ENCODE data around the gene C13orf46.

Gene C13orf46

GRCh38 chr13:113955691-113956090 lies 18.2 kb downstream of the C13orf46 start:
- WGBS (ENCODE audit: insufficient coverage) = 90% methylated on average over 27 of the region's 27 CpGs
- H3K9me3 ChIP-seq (ENCODE audit: control extremely low read depth in 1 of 5, control insufficient read depth in 4 of 5, insufficient read depth in 2 of 5, low read depth in 1 of 5, low read length in 4 of 5) = peaks cover 0 to 13% (median 6%) of the 10 kb centered on the region in 5 experiments
- peaks cover 0 to 12% (median 7%) of the 10 kb centered on the region in 4 experiments for H3K4me1 ChIP-seq (ENCODE audit: control extremely low read depth in 1 of 4, control insufficient read depth in 4 of 4, insufficient read depth in 4 of 4, low read length in 3 of 4)
- H3K27ac ChIP-seq (ENCODE audit: insufficient read depth in 1 of 2, low read depth in 1 of 2, low read length in 2 of 2, poor library complexity in 1 of 2, severe bottlenecking in 2 of 2) = no peak overlapping the region
- ChIA-PET CTCF (no interaction called here), POLR2A (no interaction called here)
- no peaks in the 10 kb centered on the region for H3K36me3 ChIP-seq (ENCODE audit: control insufficient read depth in 4 of 4, insufficient read depth in 4 of 4, low read length in 3 of 4)
- no peak overlapping the region for H3K4me3 ChIP-seq (ENCODE audit: control insufficient read depth in 1 of 7, extremely low read depth in 1 of 7, insufficient read depth in 4 of 7, low read depth in 2 of 7, low read length in 6 of 7)
- DNase-seq = no peak
- no peaks in the 10 kb centered on the region for H3K27me3 ChIP-seq (replicated peaks in 2 of 5; ENCODE audit: control insufficient read depth in 4 of 5, insufficient read depth in 5 of 5, low read length in 4 of 5)

GRCh38 chr13:113955235-113955634 lies 18.6 kb downstream of the C13orf46 start:
- DNase-seq = no peak
- Histone ChIP-seq H3K36me3 (ENCODE audit: control insufficient read depth in 4 of 4, insufficient read depth in 4 of 4, low read length in 3 of 4) (no peaks in the 10 kb centered on the region), H3K4me1 (ENCODE audit: control extremely low read depth in 1 of 4, control insufficient read depth in 4 of 4, insufficient read depth in 4 of 4, low read length in 3 of 4) (peaks cover 0 to 13% (median 8%) of the 10 kb centered on the region in 4 experiments), H3K4me3 (ENCODE audit: control insufficient read depth in 1 of 7, extremely low read depth in 1 of 7, insufficient read depth in 4 of 7, low read depth in 2 of 7, low read length in 6 of 7) (no peak overlapping the region), H3K27ac (ENCODE audit: insufficient read depth in 1 of 2, low read depth in 1 of 2, low read length in 2 of 2, poor library complexity in 1 of 2, severe bottlenecking in 2 of 2) (no peak overlapping the region), H3K9me3 (ENCODE audit: control extremely low read depth in 1 of 5, control insufficient read depth in 4 of 5, insufficient read depth in 2 of 5, low read depth in 1 of 5, low read length in 4 of 5) (peaks cover 0 to 9% (median 4%) of the 10 kb centered on the region in 5 experiments), H3K27me3 (replicated peaks in 2 of 5; ENCODE audit: control insufficient read depth in 4 of 5, insufficient read depth in 5 of 5, low read length in 4 of 5) (no peaks in the 10 kb centered on the region)
- CTCF ChIA-PET = no interaction called here
- WGBS (ENCODE audit: insufficient coverage) = 95% methylated on average over 29 of the region's 29 CpGs
- POLR2A ChIA-PET = no interaction called here

GRCh38 chr13:113954046-113954835 lies 19.6 kb downstream of the C13orf46 start:
- DNase-seq = peak in 1 of 3 donors; percentile 7
- Histone ChIP-seq H3K36me3 (ENCODE audit: control insufficient read depth in 4 of 4, insufficient read depth in 4 of 4, low read length in 3 of 4) (no peaks in the 10 kb centered on the region), H3K4me3 (ENCODE audit: control insufficient read depth in 1 of 7, extremely low read depth in 1 of 7, insufficient read depth in 4 of 7, low read depth in 2 of 7, low read length in 6 of 7) (no peak overlapping the region), H3K4me1 (ENCODE audit: control extremely low read depth in 1 of 4, control insufficient read depth in 4 of 4, insufficient read depth in 4 of 4, low read length in 3 of 4) (peaks cover 0 to 13% (median 8%) of the 10 kb centered on the region in 4 experiments), H3K27ac (ENCODE audit: insufficient read depth in 1 of 2, low read depth in 1 of 2, low read length in 2 of 2, poor library complexity in 1 of 2, severe bottlenecking in 2 of 2) (no peak overlapping the region), H3K9me3 (ENCODE audit: control extremely low read depth in 1 of 5, control insufficient read depth in 4 of 5, insufficient read depth in 2 of 5, low read depth in 1 of 5, low read length in 4 of 5) (peaks cover 0 to 4% (median under 1%) of the 10 kb centered on the region in 5 experiments), H3K27me3 (replicated peaks in 2 of 5; ENCODE audit: control insufficient read depth in 4 of 5, insufficient read depth in 5 of 5, low read length in 4 of 5) (no peaks in the 10 kb centered on the region)
- POLR2A ChIA-PET = no interaction called here
- CTCF ChIA-PET = interaction anchor here (1.1 to 2.3 kb wide), 5 partner anchors 14 to 275 kb away, joined by 3 to 10 read pairs (median 3); no protein-coding TSS in a partner anchor
- WGBS (ENCODE audit: insufficient coverage) = 91% methylated on average over 14 of the region's 20 CpGs

GRCh38 chr13:113953561-113953960 lies 20.3 kb downstream of the C13orf46 start:
- ChIA-PET POLR2A (no interaction called here), CTCF (interaction anchor here (0.9 to 2.3 kb wide), 7 partner anchors 14 to 275 kb away, joined by 3 to 10 read pairs (median 3); no protein-coding TSS in a partner anchor)
- no peak overlapping the region for H3K27ac ChIP-seq (ENCODE audit: insufficient read depth in 1 of 2, low read depth in 1 of 2, low read length in 2 of 2, poor library complexity in 1 of 2, severe bottlenecking in 2 of 2)
- H3K27me3 ChIP-seq (replicated peaks in 2 of 5; ENCODE audit: control insufficient read depth in 4 of 5, insufficient read depth in 5 of 5, low read length in 4 of 5) = no peaks in the 10 kb centered on the region
- no peaks in the 10 kb centered on the region for H3K36me3 ChIP-seq (ENCODE audit: control insufficient read depth in 4 of 4, insufficient read depth in 4 of 4, low read length in 3 of 4)
- H3K4me3 ChIP-seq (ENCODE audit: control insufficient read depth in 1 of 7, extremely low read depth in 1 of 7, insufficient read depth in 4 of 7, low read depth in 2 of 7, low read length in 6 of 7) = no peak overlapping the region
- WGBS (ENCODE audit: insufficient coverage) = 97% methylated on average over 15 of the region's 16 CpGs
- H3K9me3 ChIP-seq (ENCODE audit: control extremely low read depth in 1 of 5, control insufficient read depth in 4 of 5, insufficient read depth in 2 of 5, low read depth in 1 of 5, low read length in 4 of 5) = no peaks in the 10 kb centered on the region
- no peak for DNase-seq
- H3K4me1 ChIP-seq (ENCODE audit: control extremely low read depth in 1 of 4, control insufficient read depth in 4 of 4, insufficient read depth in 4 of 4, low read length in 3 of 4) = peaks cover 0 to 13% (median 8%) of the 10 kb centered on the region in 4 experiments

DNA sequence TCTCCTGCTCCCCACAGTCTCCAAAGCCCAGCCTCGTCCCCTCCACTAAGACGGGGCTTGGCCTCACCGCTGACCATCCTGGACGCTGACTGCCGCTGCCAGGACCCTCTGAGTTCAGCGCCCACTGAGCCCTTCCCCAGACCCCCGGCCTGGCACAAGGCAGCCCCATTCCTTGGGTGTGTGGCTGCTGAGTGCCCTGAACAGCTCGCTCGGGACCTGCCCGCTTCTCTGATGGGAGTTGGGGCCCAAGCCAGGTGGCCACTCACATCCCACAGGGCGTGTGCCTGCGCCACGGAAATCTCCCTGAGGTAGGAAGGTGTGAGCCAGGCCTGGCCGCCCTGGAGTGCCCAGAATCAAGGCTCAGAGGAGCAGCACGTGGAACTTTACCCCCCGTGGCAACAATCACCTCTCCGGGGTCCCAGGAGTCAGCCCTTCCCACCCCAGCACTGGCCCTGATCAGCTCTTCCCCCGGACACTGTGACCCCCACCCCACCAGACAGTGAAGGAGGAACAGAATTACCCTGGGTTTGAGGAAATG lies 20.8 kb downstream of the C13orf46 start:
- H3K27ac ChIP-seq (ENCODE audit: insufficient read depth in 1 of 2, low read depth in 1 of 2, low read length in 2 of 2, poor library complexity in 1 of 2, severe bottlenecking in 2 of 2) = no peak overlapping the region
- CTCF ChIA-PET = interaction anchor here (0.9 to 2.3 kb wide), 8 partner anchors 15 to 276 kb away, joined by 3 to 10 read pairs (median 3); no protein-coding TSS in a partner anchor
- POLR2A ChIA-PET = no interaction called here
- no peaks in the 10 kb centered on the region for H3K27me3 ChIP-seq (replicated peaks in 2 of 5; ENCODE audit: control insufficient read depth in 4 of 5, insufficient read depth in 5 of 5, low read length in 4 of 5)
- H3K4me3 ChIP-seq (ENCODE audit: control insufficient read depth in 1 of 7, extremely low read depth in 1 of 7, insufficient read depth in 4 of 7, low read depth in 2 of 7, low read length in 6 of 7) = no peak overlapping the region
- H3K4me1 ChIP-seq (ENCODE audit: control extremely low read depth in 1 of 4, control insufficient read depth in 4 of 4, insufficient read depth in 4 of 4, low read length in 3 of 4) = peaks cover 0 to 18% (median 10%) of the 10 kb centered on the region in 4 experiments
- DNase-seq = no peak
- no peaks in the 10 kb centered on the region for H3K9me3 ChIP-seq (ENCODE audit: control extremely low read depth in 1 of 5, control insufficient read depth in 4 of 5, insufficient read depth in 2 of 5, low read depth in 1 of 5, low read length in 4 of 5)
- H3K36me3 ChIP-seq (ENCODE audit: control insufficient read depth in 4 of 4, insufficient read depth in 4 of 4, low read length in 3 of 4) = no peaks in the 10 kb centered on the region
- WGBS (ENCODE audit: insufficient coverage) = 98% methylated on average over 16 of the region's 18 CpGs

GRCh38 chr13:113952151-113952982 lies 21.5 kb downstream of the C13orf46 start:
- POLR2A ChIA-PET = no interaction called here
- CTCF ChIA-PET = interaction anchor here (1.1 to 2.3 kb wide), 4 partner anchors 45 to 222 kb away, joined by 3 to 10 read pairs (median 3); no protein-coding TSS in a partner anchor
- Histone ChIP-seq H3K36me3 (ENCODE audit: control insufficient read depth in 4 of 4, insufficient read depth in 4 of 4, low read length in 3 of 4) (no peaks in the 10 kb centered on the region), H3K27me3 (replicated peaks in 2 of 5; ENCODE audit: control insufficient read depth in 4 of 5, insufficient read depth in 5 of 5, low read length in 4 of 5) (no peaks in the 10 kb centered on the region), H3K27ac (ENCODE audit: insufficient read depth in 1 of 2, low read depth in 1 of 2, low read length in 2 of 2, poor library complexity in 1 of 2, severe bottlenecking in 2 of 2) (no peak overlapping the region), H3K4me1 (ENCODE audit: control extremely low read depth in 1 of 4, control insufficient read depth in 4 of 4, insufficient read depth in 4 of 4, low read length in 3 of 4) (peaks cover 0 to 25% (median 13%) of the 10 kb centered on the region in 4 experiments), H3K4me3 (ENCODE audit: control insufficient read depth in 1 of 7, extremely low read depth in 1 of 7, insufficient read depth in 4 of 7, low read depth in 2 of 7, low read length in 6 of 7) (no peak overlapping the region), H3K9me3 (ENCODE audit: control extremely low read depth in 1 of 5, control insufficient read depth in 4 of 5, insufficient read depth in 2 of 5, low read depth in 1 of 5, low read length in 4 of 5) (no peaks in the 10 kb centered on the region)
- no peak for DNase-seq
- WGBS (ENCODE audit: insufficient coverage) = 97% methylated on average over 30 of the region's 42 CpGs

Data from common myeloid progenitor, CD34-positive (primary cell).